Osteoblast (primary cell): ENCODE measurements around the gene SIRT2. TPM values are rescaled to one million over a fixed set of nuclear protein-coding genes. Genes with fewer than 3 reads are reported as not detected.

Source experiments
- DNase-seq: peaks from one replicate; pipeline ENCODE4 v3.0.0; 2011; ENCODE audit warnings: low spot score, mixed read lengths; ENCODE audit not compliant: insufficient read length; ENCODE audit errors: missing footprints
- H2AFZ ChIP-seq: 2 replicates; pipeline ENCODE4 v1.6.0; 2011; ENCODE audit warnings: mild to moderate bottlenecking, low read length
- H3K27ac ChIP-seq: 2 replicates; pipeline ENCODE4 v1.5.1; 2011; ENCODE audit warnings: mild to moderate bottlenecking, low read depth, low read length, moderate library complexity
- H3K27me3 ChIP-seq: 2 replicates; pipeline ENCODE4 v1.6.0; 2012; ENCODE audit warnings: mild to moderate bottlenecking, control low read depth, inconsistent platforms, low read length, moderate library complexity; ENCODE audit not compliant: insufficient read depth
- H3K36me3 ChIP-seq: 2 replicates; pipeline ENCODE4 v1.5.1; 2011; ENCODE audit warnings: mild to moderate bottlenecking, low read length, control low read depth, moderate library complexity; ENCODE audit not compliant: insufficient read depth
- H3K4me1 ChIP-seq: 2 replicates; pipeline ENCODE4 v1.5.1; 2011; ENCODE audit warnings: mild to moderate bottlenecking, low read length, control low read depth, moderate library complexity; ENCODE audit not compliant: insufficient read depth
- H3K4me2 ChIP-seq: 2 replicates; pipeline ENCODE4 v1.6.0; 2011; ENCODE audit warnings: mild to moderate bottlenecking, low read length; ENCODE audit not compliant: insufficient read depth
- H3K4me3 ChIP-seq: fragments of 200-600 bp; sonication (generic); 3 replicates; pipeline ENCODE4 v1.5.1; 2012; ENCODE audit warnings: mild to moderate bottlenecking, low read length, inconsistent platforms; ENCODE audit not compliant: insufficient read depth
- H3K79me2 ChIP-seq: 2 replicates; pipeline ENCODE4 v1.6.0; 2012; ENCODE audit warnings: mild to moderate bottlenecking, low read length, control low read depth, inconsistent platforms; ENCODE audit not compliant: insufficient read depth
- H3K9me3 ChIP-seq: 2 replicates; pipeline ENCODE4 v1.5.1; 2011; ENCODE audit warnings: low read depth, low read length, control low read depth
- H4K20me1 ChIP-seq: 2 replicates; pipeline ENCODE4 v1.6.0; 2012; ENCODE audit warnings: mild to moderate bottlenecking, low read length, control low read depth; ENCODE audit not compliant: insufficient read depth
- total RNA-seq: library from RNA; depleted of rRNA; stranded (reverse); fragments of >200 nt; gene quantifications from 2 replicates; pipeline ENCODE4 v1.2.3, GENCODE V29; 2012
- TF ChIP-seq, protein P1 (sequence below): IDR thresholded peaks from 2 replicates; pipeline ENCODE4 v1.5.1; 2011; ENCODE audit warnings: mild to moderate bottlenecking, low read depth, low read length, moderate library complexity; ENCODE audit errors: extremely low read depth

SIRT2 gene
- total RNA-seq, 1 donor: 77.4 TPM

DNA sequence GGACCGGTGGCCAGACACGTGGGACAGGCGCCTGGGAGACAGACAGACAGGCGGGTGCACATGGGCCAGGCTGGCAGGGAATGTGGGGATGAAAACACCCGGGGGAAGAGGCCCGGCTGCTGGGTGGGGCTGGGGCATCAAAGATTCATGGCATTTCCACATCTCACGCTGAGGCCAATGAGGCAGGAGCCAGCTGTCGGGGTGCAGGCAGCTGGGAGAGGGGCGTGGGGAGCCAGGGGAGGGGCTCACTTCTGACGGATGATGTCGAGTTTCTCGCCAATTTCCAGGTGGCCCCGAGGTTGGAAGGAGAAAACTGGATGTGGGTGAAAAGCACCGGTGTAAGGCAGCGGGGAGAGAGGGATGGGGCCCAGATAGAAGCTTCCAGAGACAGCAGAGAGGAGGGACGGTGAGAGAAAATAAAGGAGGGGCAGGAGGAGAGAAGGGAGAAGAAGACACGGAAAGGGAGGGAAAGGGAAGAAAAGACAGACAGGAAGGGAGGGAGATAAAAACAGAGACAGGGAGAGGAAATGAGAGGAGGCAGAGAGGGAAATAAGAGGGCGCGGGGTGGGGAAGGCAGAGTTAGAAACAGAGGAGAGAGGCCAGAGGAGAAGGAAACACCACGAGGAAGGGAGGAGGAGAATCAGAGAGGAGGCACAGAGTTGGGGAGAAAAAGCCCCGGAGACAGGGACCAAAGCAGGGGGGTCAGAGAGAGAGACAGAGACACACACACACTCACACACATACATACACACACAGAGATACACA lies 20.6 kb upstream of the SIRT2 start:
- Histone ChIP-seq H3K4me3 (no peak overlapping the region), H3K4me1 (no peaks in the 10 kb centered on the region), H3K9me3 (no peaks in the 10 kb centered on the region), H2AFZ (no peak overlapping the region), H3K27me3 (no peaks in the 10 kb centered on the region), H4K20me1 (no peaks in the 10 kb centered on the region), H3K27ac (no peak overlapping the region), H3K4me2 (no peak overlapping the region), H3K79me2 (no peaks in the 10 kb centered on the region), H3K36me3 (peaks cover 18% of the 10 kb centered on the region)
- DNase-seq: no peak
- TF ChIP-seq, protein P1, sequence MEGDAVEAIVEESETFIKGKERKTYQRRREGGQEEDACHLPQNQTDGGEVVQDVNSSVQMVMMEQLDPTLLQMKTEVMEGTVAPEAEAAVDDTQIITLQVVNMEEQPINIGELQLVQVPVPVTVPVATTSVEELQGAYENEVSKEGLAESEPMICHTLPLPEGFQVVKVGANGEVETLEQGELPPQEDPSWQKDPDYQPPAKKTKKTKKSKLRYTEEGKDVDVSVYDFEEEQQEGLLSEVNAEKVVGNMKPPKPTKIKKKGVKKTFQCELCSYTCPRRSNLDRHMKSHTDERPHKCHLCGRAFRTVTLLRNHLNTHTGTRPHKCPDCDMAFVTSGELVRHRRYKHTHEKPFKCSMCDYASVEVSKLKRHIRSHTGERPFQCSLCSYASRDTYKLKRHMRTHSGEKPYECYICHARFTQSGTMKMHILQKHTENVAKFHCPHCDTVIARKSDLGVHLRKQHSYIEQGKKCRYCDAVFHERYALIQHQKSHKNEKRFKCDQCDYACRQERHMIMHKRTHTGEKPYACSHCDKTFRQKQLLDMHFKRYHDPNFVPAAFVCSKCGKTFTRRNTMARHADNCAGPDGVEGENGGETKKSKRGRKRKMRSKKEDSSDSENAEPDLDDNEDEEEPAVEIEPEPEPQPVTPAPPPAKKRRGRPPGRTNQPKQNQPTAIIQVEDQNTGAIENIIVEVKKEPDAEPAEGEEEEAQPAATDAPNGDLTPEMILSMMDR: no peak

DNA sequence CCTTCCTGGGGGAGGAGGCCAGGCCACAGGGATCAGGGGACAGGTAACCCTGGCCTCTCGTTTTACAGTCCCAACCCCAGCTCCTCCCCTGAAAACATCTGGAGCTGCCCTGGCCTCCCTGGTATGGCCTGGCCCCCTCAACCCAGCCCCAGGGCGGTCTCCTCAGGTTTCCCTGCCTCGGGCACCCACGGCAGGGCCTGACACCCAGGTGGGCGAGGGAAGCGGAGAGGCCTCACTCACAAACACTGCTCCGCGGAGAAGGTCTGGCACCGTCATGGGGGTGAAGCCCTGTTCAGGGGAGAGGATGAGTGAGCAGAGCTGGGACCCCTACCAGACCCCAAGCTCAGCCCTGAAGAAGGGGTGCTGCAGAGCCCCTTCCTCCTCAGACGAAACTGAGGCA lies 19.1 kb upstream of the SIRT2 start:
- Histone ChIP-seq H2AFZ (no peak overlapping the region), H3K4me3 (no peak overlapping the region), H3K9me3 (no peaks in the 10 kb centered on the region), H3K27me3 (no peaks in the 10 kb centered on the region), H3K79me2 (no peaks in the 10 kb centered on the region), H3K27ac (no peak overlapping the region), H4K20me1 (no peaks in the 10 kb centered on the region), H3K36me3 (peaks cover 8% of the 10 kb centered on the region), H3K4me2 (no peak overlapping the region), H3K4me1 (no peaks in the 10 kb centered on the region)
- TF ChIP-seq, protein P1: no peak
- DNase-seq: no peak

- no peaks in the 10 kb centered on the region for H3K79me2 ChIP-seq
- no peak overlapping the region for H2AFZ ChIP-seq
- no peak overlapping the region for H3K4me2 ChIP-seq
- no peak overlapping the region for H3K4me3 ChIP-seq
- DNase-seq: peak; percentile 87
- H3K9me3 ChIP-seq: no peaks in the 10 kb centered on the region
- no peaks in the 10 kb centered on the region for H4K20me1 ChIP-seq
- TF ChIP-seq, protein P1: peak; percentile 24
- H3K27ac ChIP-seq: no peak overlapping the region
- H3K4me1 ChIP-seq: no peaks in the 10 kb centered on the region
- H3K27me3 ChIP-seq: no peaks in the 10 kb centered on the region
- H3K36me3 ChIP-seq: peaks cover 8% of the 10 kb centered on the region
These were observed 18.6 kb upstream of the SIRT2 start for GRCh38 chr19:38917921-38918491.

DNA sequence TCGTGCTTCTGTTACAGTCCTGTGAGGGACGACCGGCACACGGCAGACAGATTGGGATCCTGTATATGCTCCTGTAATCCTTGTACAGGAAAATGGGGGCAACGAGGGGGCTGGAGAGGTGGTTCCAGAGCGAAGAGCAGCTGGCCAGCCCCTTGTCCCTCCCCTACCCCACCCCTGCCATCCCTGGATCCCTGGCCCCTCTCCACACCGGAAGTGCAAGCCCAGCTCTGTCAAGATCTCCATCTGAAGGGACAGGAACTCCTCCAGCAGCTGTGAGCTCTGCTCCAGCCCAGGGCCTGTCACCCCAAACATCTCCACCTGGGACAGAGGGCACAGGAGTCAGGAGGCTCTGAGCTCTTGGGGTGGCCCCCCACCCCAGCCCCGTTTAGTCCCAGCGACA lies 18.1 kb upstream of the SIRT2 start:
- Histone ChIP-seq H3K27me3 (no peaks in the 10 kb centered on the region), H3K4me1 (no peaks in the 10 kb centered on the region), H2AFZ (no peak overlapping the region), H3K4me2 (no peak overlapping the region), H3K27ac (no peak overlapping the region), H3K36me3 (peaks cover 7% of the 10 kb centered on the region), H4K20me1 (no peaks in the 10 kb centered on the region), H3K79me2 (no peaks in the 10 kb centered on the region), H3K9me3 (no peaks in the 10 kb centered on the region), H3K4me3 (no peak overlapping the region)
- no peak for DNase-seq
- TF ChIP-seq, protein P1: no peak
